ENCODE results near the gene VPS13D. TPM values are rescaled to one million over a fixed set of nuclear protein-coding genes. Genes with fewer than 3 reads are reported as not detected.

The VPS13D gene
- total RNA-seq, 1 donor from 2014 or later: 88.9 TPM

GRCh38 chr1:12296623-12297022 is 66.8 kb downstream of the VPS13D start:
- intact Hi-C loops (cut with DNase I): no loop called here
- H3K9me3 ChIP-seq: no peaks in the 10 kb centered on the region
- no peak overlapping the region for H3K27ac ChIP-seq
- no peak for DNase-seq (ENCODE audit: extremely low spot score in 2 of 2)
- H3K36me3 ChIP-seq: peaks cover 0 to 48% of the 10 kb centered on the region in 2 donors
- TF ChIP-seq POLR2AphosphoS5 (IDR thresholded peaks at IDR 0.05; ENCODE audit: insufficient read depth in 1 of 2, low read depth in 1 of 2): no peak
- no peaks in the 10 kb centered on the region for H3K4me1 ChIP-seq
- no peaks in the 10 kb centered on the region for H3K27me3 ChIP-seq
- H3K4me3 ChIP-seq: no peak overlapping the region

- TF ChIP-seq POLR2AphosphoS5 (IDR thresholded peaks at IDR 0.05; ENCODE audit: insufficient read depth in 1 of 2, low read depth in 1 of 2) (no peak), CTCF (IDR thresholded peaks at IDR 0.05) (no peak), POLR2A (IDR thresholded peaks at IDR 0.05) (no peak)
- Histone ChIP-seq H3K4me3 (no peak overlapping the region), H3K27me3 (no peaks in the 10 kb centered on the region), H3K27ac (no peak overlapping the region), H3K9me3 (no peaks in the 10 kb centered on the region), H3K4me1 (peaks cover 15% of the 10 kb centered on the region), H3K36me3 (peaks cover 0 to 61% of the 10 kb centered on the region in 2 donors)
- intact Hi-C loops (cut with DNase I): no loop called here
- no peak for DNase-seq (ENCODE audit: extremely low spot score in 2 of 2)
These were observed 70.9 kb downstream of the VPS13D start for GRCh38 chr1:12300706-12301105.

- DNase-seq (ENCODE audit: extremely low spot score in 2 of 2): no peak
- H3K36me3 ChIP-seq: peaks cover 0 to 69% of the 10 kb centered on the region in 2 donors
- H3K4me1 ChIP-seq: peaks cover 22% of the 10 kb centered on the region
- no peak for TF ChIP-seq POLR2AphosphoS5 (IDR thresholded peaks at IDR 0.05; ENCODE audit: insufficient read depth in 1 of 2, low read depth in 1 of 2)
- no peaks in the 10 kb centered on the region for H3K27me3 ChIP-seq
- no peaks in the 10 kb centered on the region for H3K9me3 ChIP-seq
- H3K27ac ChIP-seq: no peak overlapping the region
- intact Hi-C loops (cut with DNase I): no loop called here
- no peak overlapping the region for H3K4me3 ChIP-seq
These were observed 71.8 kb downstream of the VPS13D start for GRCh38 chr1:12301518-12302237.

- DNase-seq (ENCODE audit: extremely low spot score in 2 of 2): no peak
- H3K27ac ChIP-seq: no peak overlapping the region
- no peak for TF ChIP-seq POLR2AphosphoS5 (IDR thresholded peaks at IDR 0.05; ENCODE audit: insufficient read depth in 1 of 2, low read depth in 1 of 2)
- no peak for TF ChIP-seq POLR2A (IDR thresholded peaks at IDR 0.05)
- TF ChIP-seq CTCF (IDR thresholded peaks at IDR 0.05): no peak
- peaks cover 22% of the 10 kb centered on the region for H3K4me1 ChIP-seq
- H3K36me3 ChIP-seq: peaks cover 0 to 82% of the 10 kb centered on the region in 2 donors
- intact Hi-C loops (cut with DNase I): no loop called here
- no peaks in the 10 kb centered on the region for H3K9me3 ChIP-seq
- H3K27me3 ChIP-seq: no peaks in the 10 kb centered on the region
- H3K4me3 ChIP-seq: no peak overlapping the region
These were observed 73.1 kb downstream of the VPS13D start for GRCh38 chr1:12302798-12303447.

- peak in 1 of 2 donors; percentile 19 for TF ChIP-seq POLR2AphosphoS5 (IDR thresholded peaks at IDR 0.05; ENCODE audit: insufficient read depth in 1 of 2, low read depth in 1 of 2)
- no peak for TF ChIP-seq CTCF (IDR thresholded peaks at IDR 0.05)
- no peak for TF ChIP-seq POLR2A (IDR thresholded peaks at IDR 0.05)
- no peak overlapping the region for H3K4me3 ChIP-seq
- H3K36me3 ChIP-seq: peaks cover 0 to 75% of the 10 kb centered on the region in 2 donors
- intact Hi-C loops (cut with DNase I): no loop called here
- H3K9me3 ChIP-seq: no peaks in the 10 kb centered on the region
- peaks cover 33% of the 10 kb centered on the region for H3K4me1 ChIP-seq
- no peaks in the 10 kb centered on the region for H3K27me3 ChIP-seq
- peak in 1 of 2 donors; percentile 89 for DNase-seq (ENCODE audit: extremely low spot score in 2 of 2)
- peak overlapping the region; percentile 72 for H3K27ac ChIP-seq
These were observed 75.5 kb downstream of the VPS13D start for GRCh38 chr1:12305377-12305776.

All from vagina (tissue), 2 donors.